Right atrium auricular region (tissue), 2 donors: ENCODE data around the gene MIPOL1. TPM values are rescaled to one million over a fixed set of nuclear protein-coding genes. Genes with fewer than 3 reads are reported as not detected.

Source experiments
- DNase-seq: peaks from one replicate; pipeline ENCODE4 v3.0.0-alpha.2; 2019; ENCODE audit warnings: low spot score
- H3K27ac ChIP-seq, 2 donors: fragments of 200-600 bp; sonication (generic); 1 replicate in 1 of 2; 2 replicates in 1 of 2; pipeline ENCODE4 v1.5.1; 2016 to 2019
- H3K27me3 ChIP-seq, 2 donors: fragments of 200-600 bp; sonication (generic); one replicate each; pipeline versions ENCODE4 v1.5.1 to v1.6.0; 2017 to 2019
- H3K36me3 ChIP-seq: fragments of 200-600 bp; sonication (generic); one replicate; pipeline ENCODE4 v1.5.1; 2016
- H3K4me1 ChIP-seq, 2 donors: fragments of 200-600 bp; sonication (generic); one replicate each; pipeline versions ENCODE4 v1.5.1 to v1.6.0; 2017 to 2019
- H3K4me3 ChIP-seq, 2 donors: fragments of 200-600 bp; sonication (generic); 1 replicate in 1 of 2; 2 replicates in 1 of 2; pipeline ENCODE4 v1.5.1; 2017 to 2019; ENCODE audit warnings: mild to moderate bottlenecking in 1 of 2, moderate library complexity in 1 of 2
- H3K9me3 ChIP-seq, 2 donors: fragments of 200-600 bp; sonication (generic); one replicate each; pipeline ENCODE4 v1.5.1; 2019
- CTCF ChIP-seq, 2 donors: fragments of 200-600 bp; sonication (generic); IDR thresholded peaks; one replicate each; pipeline ENCODE4 v1.5.1; 2019; ENCODE audit warnings: antibody characterized with exemption in 2 of 2
- total RNA-seq, 2 donors: library from RNA; depleted of rRNA; stranded (reverse); fragments of >200 nt; gene quantifications; one replicate each; pipeline ENCODE4 v1.1.0, GENCODE V29; 2016

Gene MIPOL1
- total RNA-seq, 2 donors from 2014 or later: 4.9 to 6.2 TPM

GRCh38 chr14:37539992-37540391, 342.3 kb downstream of the MIPOL1 start:
- TF ChIP-seq CTCF (IDR thresholded peaks at IDR 0.05): no peak
- Histone ChIP-seq H3K4me1 (no peaks in the 10 kb centered on the region), H3K36me3 (no peaks in the 10 kb centered on the region), H3K27me3 (no peaks in the 10 kb centered on the region), H3K27ac (no peak overlapping the region), H3K4me3 (no peak overlapping the region), H3K9me3 (no peaks in the 10 kb centered on the region)
- no peak for DNase-seq

- H3K4me1 ChIP-seq: no peaks in the 10 kb centered on the region
- no peaks in the 10 kb centered on the region for H3K27me3 ChIP-seq
- DNase-seq: no peak
- no peak overlapping the region for H3K4me3 ChIP-seq
- TF ChIP-seq CTCF (IDR thresholded peaks at IDR 0.05): no peak
- no peaks in the 10 kb centered on the region for H3K36me3 ChIP-seq
- no peaks in the 10 kb centered on the region for H3K9me3 ChIP-seq
- no peak overlapping the region for H3K27ac ChIP-seq
Measured at GRCh38 chr14:37544407-37544806, 346.7 kb downstream of the MIPOL1 start.

- Histone ChIP-seq H3K27ac (no peak overlapping the region), H3K27me3 (no peaks in the 10 kb centered on the region), H3K4me3 (no peak overlapping the region), H3K9me3 (no peaks in the 10 kb centered on the region), H3K4me1 (no peaks in the 10 kb centered on the region), H3K36me3 (no peaks in the 10 kb centered on the region)
- no peak for DNase-seq
- TF ChIP-seq CTCF (IDR thresholded peaks at IDR 0.05): no peak
Measured at GRCh38 chr14:37545174-37545573, 347.4 kb downstream of the MIPOL1 start.

- Histone ChIP-seq H3K27me3 (no peaks in the 10 kb centered on the region), H3K9me3 (peaks cover 0 to 1% of the 10 kb centered on the region in 2 donors), H3K36me3 (no peaks in the 10 kb centered on the region), H3K27ac (no peak overlapping the region), H3K4me3 (no peak overlapping the region), H3K4me1 (no peaks in the 10 kb centered on the region)
- no peak for TF ChIP-seq CTCF (IDR thresholded peaks at IDR 0.05)
- DNase-seq: no peak
Measured at GRCh38 chr14:37546621-37547447, 349.1 kb downstream of the MIPOL1 start.

- Histone ChIP-seq H3K4me1 (no peaks in the 10 kb centered on the region), H3K27me3 (no peaks in the 10 kb centered on the region), H3K36me3 (no peaks in the 10 kb centered on the region), H3K9me3 (peaks cover 0 to 16% of the 10 kb centered on the region in 2 donors), H3K27ac (no peak overlapping the region), H3K4me3 (no peak overlapping the region)
- no peak for DNase-seq
- no peak for TF ChIP-seq CTCF (IDR thresholded peaks at IDR 0.05)
Measured at GRCh38 chr14:37550511-37550910, 352.8 kb downstream of the MIPOL1 start.

GRCh38 chr14:37551119-37551518, 353.4 kb downstream of the MIPOL1 start:
- DNase-seq: no peak
- Histone ChIP-seq H3K4me3 (no peak overlapping the region), H3K36me3 (no peaks in the 10 kb centered on the region), H3K4me1 (no peaks in the 10 kb centered on the region), H3K27ac (no peak overlapping the region), H3K27me3 (no peaks in the 10 kb centered on the region), H3K9me3 (peaks cover 0 to 16% of the 10 kb centered on the region in 2 donors)
- TF ChIP-seq CTCF (IDR thresholded peaks at IDR 0.05): no peak
